ENCODE results near the gene ATP6V0B. TPM values are rescaled to one million over a fixed set of nuclear protein-coding genes. Genes with fewer than 3 reads are reported as not detected.

Gene ATP6V0B
- total and polyA plus RNA-seq, 11 donors = 71.4 to 235 (median 93.2) TPM

DNA sequence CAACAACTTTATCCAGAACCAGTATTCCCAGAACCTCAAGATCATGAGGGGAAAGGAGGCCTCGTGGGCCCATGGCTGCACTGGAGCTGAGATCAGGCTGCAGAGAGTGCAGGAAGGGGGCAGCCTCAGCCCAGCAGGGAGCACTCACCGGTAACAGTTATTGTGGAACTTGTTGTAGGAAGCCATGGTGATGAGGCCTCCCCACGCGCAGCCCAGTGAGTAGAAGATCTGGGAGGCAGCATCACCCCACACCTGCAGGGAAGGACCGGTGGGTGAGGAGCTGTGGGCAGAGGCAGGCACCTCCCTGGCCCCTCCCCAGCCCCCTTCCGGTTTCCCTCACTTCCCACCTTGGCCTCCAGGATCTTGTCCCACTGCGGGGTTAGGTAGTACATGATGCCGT is 27.4 kb downstream of the ATP6V0B start:
- TF ChIP-seq POLR2A (IDR thresholded peaks at IDR 0.05) = no peak
- TF ChIP-seq, protein P1, sequence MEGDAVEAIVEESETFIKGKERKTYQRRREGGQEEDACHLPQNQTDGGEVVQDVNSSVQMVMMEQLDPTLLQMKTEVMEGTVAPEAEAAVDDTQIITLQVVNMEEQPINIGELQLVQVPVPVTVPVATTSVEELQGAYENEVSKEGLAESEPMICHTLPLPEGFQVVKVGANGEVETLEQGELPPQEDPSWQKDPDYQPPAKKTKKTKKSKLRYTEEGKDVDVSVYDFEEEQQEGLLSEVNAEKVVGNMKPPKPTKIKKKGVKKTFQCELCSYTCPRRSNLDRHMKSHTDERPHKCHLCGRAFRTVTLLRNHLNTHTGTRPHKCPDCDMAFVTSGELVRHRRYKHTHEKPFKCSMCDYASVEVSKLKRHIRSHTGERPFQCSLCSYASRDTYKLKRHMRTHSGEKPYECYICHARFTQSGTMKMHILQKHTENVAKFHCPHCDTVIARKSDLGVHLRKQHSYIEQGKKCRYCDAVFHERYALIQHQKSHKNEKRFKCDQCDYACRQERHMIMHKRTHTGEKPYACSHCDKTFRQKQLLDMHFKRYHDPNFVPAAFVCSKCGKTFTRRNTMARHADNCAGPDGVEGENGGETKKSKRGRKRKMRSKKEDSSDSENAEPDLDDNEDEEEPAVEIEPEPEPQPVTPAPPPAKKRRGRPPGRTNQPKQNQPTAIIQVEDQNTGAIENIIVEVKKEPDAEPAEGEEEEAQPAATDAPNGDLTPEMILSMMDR (IDR thresholded peaks at IDR 0.05) = no peak
- ATAC-seq = no peak
- no peaks in the 10 kb centered on the region for H3K36me3 ChIP-seq

DNA sequence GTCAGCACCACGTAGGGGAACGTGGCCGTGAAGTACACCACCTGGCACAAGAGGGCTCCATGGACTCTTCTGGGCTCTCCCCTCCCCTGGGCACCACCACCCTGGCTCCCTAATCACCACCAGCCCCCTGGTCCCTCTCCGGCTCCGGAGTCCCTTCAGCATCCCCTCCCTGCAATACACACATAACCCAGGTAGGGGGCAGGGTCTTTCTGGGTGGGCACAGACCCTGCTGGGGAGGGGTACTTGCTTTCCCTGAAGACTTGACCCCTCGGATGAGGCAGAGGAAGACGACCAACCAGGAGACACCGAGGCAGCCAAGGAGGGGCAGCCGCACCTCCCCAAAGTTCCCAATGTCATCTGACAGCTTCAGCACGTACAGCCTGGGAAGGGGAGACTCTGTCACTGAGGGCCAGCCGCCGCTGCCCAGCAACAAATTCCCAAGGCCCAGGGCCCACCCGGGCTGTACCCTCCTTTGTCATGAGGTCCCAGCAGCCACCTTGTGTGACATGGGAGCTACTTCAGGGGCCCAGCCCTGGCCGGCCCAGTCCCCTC is 27.9 kb downstream of the ATP6V0B start:
- no peak for ATAC-seq
- H3K27ac ChIP-seq = no peak overlapping the region
- 75 to 88% (median 80%) methylated on average over 8 to 14 of the region's 14 CpGs for WGBS, 4 donors
- intact Hi-C loops (cut with DNase I) = loop anchor here in 3 of 10 donors (5.0 to 10.0 kb wide), 3 partner anchors 35 to 602 kb away; no protein-coding TSS in a partner anchor
- no peak for TF ChIP-seq POLR2A (IDR thresholded peaks at IDR 0.05)
- TF ChIP-seq, protein P1 (IDR thresholded peaks at IDR 0.05) = no peak
- DNase-seq = no peak
- H3K9me3 ChIP-seq = no peaks in the 10 kb centered on the region
- H3K4me1 ChIP-seq = peaks cover 0 to 5% (median under 1%) of the 10 kb centered on the region in 12 donors
- H3K36me3 ChIP-seq = no peaks in the 10 kb centered on the region
- H3K4me3 ChIP-seq = no peak overlapping the region
- no peaks in the 10 kb centered on the region for H3K27me3 ChIP-seq

More for the DNA sequence above, 27.4 kb downstream of the ATP6V0B start:
- no peaks in the 10 kb centered on the region for H3K9me3 ChIP-seq
- DNase-seq = no peak
- H3K27me3 ChIP-seq = no peaks in the 10 kb centered on the region
- intact Hi-C loops (cut with DNase I) = loop anchor here in 3 of 10 donors (5.0 to 10.0 kb wide), 3 partner anchors 35 to 603 kb away; no protein-coding TSS in a partner anchor
- 77 to 84% (median 81%) methylated on average over 8 of the region's 8 CpGs for WGBS, 4 donors
- H3K4me3 ChIP-seq = no peak overlapping the region
- no peak overlapping the region for H3K27ac ChIP-seq
- peaks cover 0 to 6% (median under 1%) of the 10 kb centered on the region in 12 donors for H3K4me1 ChIP-seq

DNA sequence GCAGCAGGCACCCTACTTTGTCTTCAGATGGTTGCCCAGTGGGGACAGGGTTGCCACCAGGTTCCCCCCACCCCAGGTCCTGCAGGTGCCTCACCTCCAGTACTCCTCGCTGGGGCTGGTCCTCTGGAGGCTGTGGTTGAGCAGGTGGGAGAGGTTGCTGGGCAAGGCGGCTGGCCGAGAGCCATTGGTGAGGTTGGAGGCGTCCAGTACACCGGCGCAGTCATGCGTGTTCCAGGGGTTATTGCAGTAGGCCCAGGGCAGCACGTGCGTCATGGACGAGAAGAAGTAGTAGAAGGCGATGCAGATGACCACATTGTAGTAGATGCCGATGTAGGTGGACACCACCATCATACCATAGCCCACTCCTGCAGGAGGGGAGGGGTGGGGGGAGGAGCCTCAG is 33.5 kb downstream of the ATP6V0B start:
- no peak for ATAC-seq
- Histone ChIP-seq H3K27me3 (no peaks in the 10 kb centered on the region), H3K4me3 (no peak overlapping the region), H3K27ac (no peak overlapping the region), H3K4me1 (peaks cover 0 to 5% (median under 1%) of the 10 kb centered on the region in 12 donors), H3K9me3 (no peaks in the 10 kb centered on the region), H3K36me3 (no peaks in the 10 kb centered on the region)
- WGBS, 4 donors = 92 to 96% (median 95%) methylated on average over 12 of the region's 12 CpGs
- DNase-seq = no peak
- intact Hi-C loops (cut with DNase I) = loop anchor here in 4 of 10 donors (2.0 to 10.0 kb wide), 5 partner anchors 27 to 597 kb away; no protein-coding TSS in a partner anchor
- TF ChIP-seq POLR2A (IDR thresholded peaks at IDR 0.05) = no peak
- TF ChIP-seq, protein P1 (IDR thresholded peaks at IDR 0.05) = no peak

DNA sequence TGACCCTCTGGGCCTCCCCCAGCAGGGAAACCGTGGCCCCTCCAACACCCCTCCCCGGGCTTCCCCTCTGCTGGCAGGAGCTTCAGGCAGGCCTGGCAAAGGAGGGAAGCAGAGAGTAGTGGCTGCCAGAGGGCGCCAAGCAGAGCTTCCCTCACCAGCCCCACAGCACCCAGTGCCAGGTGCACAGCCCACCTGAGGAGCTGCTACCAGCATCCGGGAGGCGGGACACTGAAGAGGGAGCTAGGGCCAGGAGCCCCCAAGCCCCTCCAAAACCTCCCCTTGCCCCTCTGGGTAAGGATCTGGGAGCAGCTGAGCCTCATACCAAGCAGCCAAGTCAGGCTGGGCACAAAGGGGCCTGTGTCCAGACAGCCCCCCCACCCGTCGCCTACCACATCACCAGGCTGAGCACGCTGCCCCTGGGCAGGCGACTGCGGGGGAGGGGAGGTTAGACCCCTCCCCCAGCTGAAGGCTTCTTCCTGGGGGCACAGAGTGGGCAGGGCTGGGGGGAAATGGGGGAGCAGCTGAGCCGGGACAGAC is 36.2 kb downstream of the ATP6V0B start:
- no peak for TF ChIP-seq POLR2A (IDR thresholded peaks at IDR 0.05)
- TF ChIP-seq, protein P1 (IDR thresholded peaks at IDR 0.05) = no peak
- Histone ChIP-seq H3K36me3 (no peaks in the 10 kb centered on the region), H3K9me3 (no peaks in the 10 kb centered on the region), H3K27me3 (no peaks in the 10 kb centered on the region), H3K4me3 (no peak overlapping the region), H3K4me1 (peaks cover 0 to 20% (median 0%) of the 10 kb centered on the region in 12 donors), H3K27ac (no peak overlapping the region)
- intact Hi-C loops (cut with DNase I) = no loop called here
- DNase-seq (no peak), ATAC-seq (no peak)
- 71 to 92% (median 84%) methylated on average over 4 to 11 of the region's 11 CpGs for WGBS, 4 donors

Data from heart left ventricle (tissue), 16 donors.